GM12878 (cell line): ENCODE results near the gene LYZL2. TPM values are rescaled to one million over a fixed set of nuclear protein-coding genes. Genes with fewer than 3 reads are reported as not detected.

Source experiments
- ATAC-seq: fragments of 200-7000 bp; cut with Tn5 transposase; 3 replicates; pipeline ENCODE4 v1.9.1; 2020; ENCODE audit warnings: mild to moderate bottlenecking, moderate library complexity
- BruUV-seq: library from RNA; stranded (reverse); fragments of 400-500 nt; replicated peaks from 2 replicates; lab custom pipeline; 2021; lab: Mats Ljungman, UMichigan
- CTCF ChIA-PET: fragments of 300-600 bp; sonication (Branson Sonifier 250); formaldehyde crosslinking; extraction: SDS; loops from one replicate; lab custom pipeline; 2021; ENCODE audit warnings: inconsistent platforms; lab: Yijun Ruan, JAX
- POLR2A ChIA-PET: fragments of 350-600 bp; formaldehyde crosslinking; extraction: SDS; loops from one replicate; lab custom pipeline; 2021; ENCODE audit warnings: inconsistent platforms; lab: Charles Lee
- RAD21 ChIA-PET: fragments of 300-600 bp; sonication (Branson Sonifier 250); formaldehyde crosslinking; loops from one replicate; lab custom pipeline; 2023; ENCODE audit warnings: antibody characterized with exemption; ENCODE audit not compliant: unreplicated experiment; lab: Charles Lee
- SMC1A ChIA-PET: fragments of 300-600 bp; sonication (Branson Sonifier 250); formaldehyde crosslinking; loops from one replicate; lab custom pipeline; 2023; ENCODE audit not compliant: unreplicated experiment, uncharacterized antibody; lab: Charles Lee
- DNase-seq: peaks from one replicate; pipeline ENCODE4 v3.0.0-alpha.2; 2011; ENCODE audit warnings: low read depth, low spot score
- FAIRE-seq: peaks from 3 replicates; lab custom pipeline; 2011; peaks lifted over from hg19 to GRCh38; lab: Jason Lieb, UNC
- H2AFZ ChIP-seq: 2 replicates; pipeline ENCODE4 v1.6.0; 2011; ENCODE audit warnings: low read depth, low read length, control low read depth; ENCODE audit not compliant: control insufficient read depth
- H3K27ac ChIP-seq: 2 replicates; pipeline ENCODE4 v1.5.1; 2011; ENCODE audit warnings: control low read depth; ENCODE audit not compliant: control insufficient read depth, insufficient read depth
- H3K27me3 ChIP-seq, 2 experiments: replicated peaks in 1 of 2; 2 replicates each; pipeline versions ENCODE4 v1.6.0 to v1.6.1; 2011; ENCODE audit warnings: low read length in 1 of 2; ENCODE audit not compliant: control insufficient read depth in 2 of 2, insufficient read depth in 2 of 2
- H3K36me3 ChIP-seq, 2 experiments: 2 replicates each; pipeline ENCODE4 v1.5.1; 2011; ENCODE audit warnings: low read length in 1 of 2; ENCODE audit not compliant: control insufficient read depth in 2 of 2, insufficient read depth in 2 of 2
- H3K4me1 ChIP-seq: 2 replicates; pipeline ENCODE4 v1.6.1; 2011; ENCODE audit warnings: mild to moderate bottlenecking, low read length, moderate library complexity, mixed read lengths; ENCODE audit not compliant: control insufficient read depth, insufficient read depth
- H3K4me2 ChIP-seq: 2 replicates; pipeline ENCODE4 v1.6.0; 2011; ENCODE audit warnings: control low read depth; ENCODE audit not compliant: control insufficient read depth, insufficient read depth
- H3K4me3 ChIP-seq: fragments of 200-600 bp; sonication (generic); 2 replicates; pipeline ENCODE4 v1.5.1; 2016
- H3K79me2 ChIP-seq: 2 replicates; pipeline ENCODE4 v1.6.0; 2011; ENCODE audit warnings: low read length; ENCODE audit not compliant: control insufficient read depth, insufficient read depth
- H3K9ac ChIP-seq: 2 replicates; pipeline ENCODE4 v1.8.0; 2011; ENCODE audit warnings: low read length, control low read depth, mixed read lengths; ENCODE audit not compliant: control insufficient read depth, insufficient read depth
- H3K9me3 ChIP-seq: replicated peaks from 3 replicates; pipeline ENCODE4 v1.5.1; 2011; ENCODE audit warnings: mild to moderate bottlenecking, low read length; ENCODE audit not compliant: control insufficient read depth, insufficient read depth
- H4K20me1 ChIP-seq: 2 replicates; pipeline ENCODE4 v1.6.0; 2011; ENCODE audit not compliant: control insufficient read depth, insufficient read depth
- BCL11A ChIP-seq: IDR thresholded peaks from 2 replicates; pipeline ENCODE4 v1.6.1; 2011; ENCODE audit warnings: low read depth, low read length
- CHD1 ChIP-seq: IDR thresholded peaks from 2 replicates; pipeline ENCODE4 v1.6.1; 2012; ENCODE audit warnings: low read depth, low read length, improper control_type of control experiment
- CREB1 ChIP-seq: IDR thresholded peaks from 2 replicates; pipeline ENCODE4 v1.6.1; 2012; ENCODE audit warnings: low read depth, mild to moderate bottlenecking, inconsistent platforms
- EED ChIP-seq: sonication (generic); IDR thresholded peaks from 2 replicates; pipeline ENCODE4 v1.6.1; 2016; ENCODE audit warnings: antibody characterized with exemption, low read depth
- ELK1 ChIP-seq: IDR thresholded peaks from 2 replicates; pipeline ENCODE4 v1.6.1; 2012; ENCODE audit warnings: low read depth, low read length, improper control_type of control experiment
- ESRRA ChIP-seq: IDR thresholded peaks from 2 replicates; pipeline ENCODE4 v1.6.1; 2012; ENCODE audit warnings: mild to moderate bottlenecking, low read length, improper control_type of control experiment
- HCFC1 ChIP-seq: fragments of 150-350 bp; IDR thresholded peaks from 2 replicates; pipeline ENCODE4 v1.6.1; 2014; ENCODE audit warnings: low read length
- IRF5 ChIP-seq: fragments of 450-650 bp; IDR thresholded peaks from 2 replicates; pipeline ENCODE4 v1.6.1; 2017; ENCODE audit warnings: borderline replicate concordance
- JUND ChIP-seq: IDR thresholded peaks from 2 replicates; pipeline ENCODE4 v1.6.1; 2012; ENCODE audit warnings: low read depth, mild to moderate bottlenecking, low read length, improper control_type of control experiment, moderate library complexity
- MEF2B ChIP-seq: fragments of 450-650 bp; IDR thresholded peaks from 2 replicates; pipeline ENCODE4 v1.6.1; 2018; ENCODE audit warnings: mild to moderate bottlenecking, moderate library complexity; ENCODE audit not compliant: partially characterized antibody, poor library complexity, severe bottlenecking
- MTA2 ChIP-seq: fragments of 450-650 bp; IDR thresholded peaks from 2 replicates; pipeline ENCODE4 v1.6.1; 2016; ENCODE audit warnings: low read depth, mild to moderate bottlenecking, moderate library complexity
- MYB ChIP-seq: fragments of 150-350 bp; IDR thresholded peaks from 2 replicates; pipeline ENCODE4 v1.6.1; 2014; ENCODE audit warnings: mild to moderate bottlenecking, low read depth, low read length, borderline replicate concordance
- NFXL1 ChIP-seq: fragments of 450-650 bp; IDR thresholded peaks from 2 replicates; pipeline ENCODE4 v1.6.1; 2017; ENCODE audit warnings: antibody characterized with exemption, mild to moderate bottlenecking, borderline replicate concordance
- PAX8 ChIP-seq: fragments of 450-650 bp; IDR thresholded peaks from 2 replicates; pipeline ENCODE4 v1.6.1; 2017; ENCODE audit warnings: mild to moderate bottlenecking, moderate library complexity
- RB1 ChIP-seq: fragments of 450-650 bp; formaldehyde crosslinking; IDR thresholded peaks from 2 replicates; pipeline ENCODE4 v1.6.1; 2017; ENCODE audit warnings: mild to moderate bottlenecking, borderline replicate concordance
- RFX5 ChIP-seq: IDR thresholded peaks from 2 replicates; pipeline ENCODE4 v1.6.1; 2011; ENCODE audit warnings: low read depth, low read length, improper control_type of control experiment
- SP1 ChIP-seq: IDR thresholded peaks from one replicate; pipeline ENCODE4 v1.6.1; 2011; ENCODE audit warnings: low read depth, low read length
- WGBS: methylation state at CpG from one replicate; pipeline ENCODE4 v1.1.6; 2016; ENCODE audit warnings: low lambda C conversion rate; ENCODE audit not compliant: insufficient replicate concordance, insufficient coverage; ENCODE audit errors: missing lambda C conversion rate; 5-methylcytosine and 5-hydroxymethylcytosine counted together
- in situ Hi-C: fragments of 300-500 bp; cut with MboI; formaldehyde crosslinking; loops from 9 replicates; pipeline ENCODE4 v1.14.3; 2018; ENCODE audit warnings: mixed read lengths
- intact Hi-C: fragments of 100-400 bp; cut with micrococcal nuclease; formaldehyde crosslinking; loops from one replicate; pipeline ENCODE4 v1.14.2; 2022; ENCODE audit not compliant: unreplicated experiment
- polyA plus RNA-seq, 11 experiments: library from polyadenylated mRNA; depleted of rRNA in 4 of 11; unstranded in 6 of 11; stranded (reverse) in 5 of 11; fragments of >200 nt; fragmentation: Nextera tagmentation in 4 of 11; fragmentation: Illumina TruSeq in 1 of 11; extraction: Ambion mirVana in 4 of 11; extraction: Trizol in 1 of 11; gene quantifications; 1 replicate in 1 of 11; 2 replicates in 10 of 11; pipeline versions ENCODE4 v1.2.1 to v1.2.3, GENCODE V29; 2011 to 2016; ENCODE audit warnings: inconsistent platforms in 2 of 11, missing spikeins in 2 of 11, low read depth in 1 of 11
- total RNA-seq, 4 experiments: library from RNA; depleted of rRNA in 3 of 4; stranded (reverse); fragments of >200 nt in 3 of 4; fragmentation: Illumina TruSeq in 1 of 4; extraction: Trizol in 1 of 4; gene quantifications; 2 replicates each; pipeline versions ENCODE4 v1.2.1 to v1.2.3, GENCODE V29; 2013 to 2021
- TF ChIP-seq, protein P1 (sequence below): IDR thresholded peaks from 2 replicates; pipeline ENCODE4 v1.6.1; 2011; ENCODE audit warnings: mild to moderate bottlenecking, low read depth, low read length, moderate library complexity; ENCODE audit not compliant: insufficient replicate concordance

LYZL2 gene
- total and polyA plus RNA-seq, 10 of the 15 experiments (the other 5 are each of a cell fraction or from before 2014, with no cell fraction given), result not detected

GRCh38 chr10:30631188-30631587 lies 1.6 kb upstream of the LYZL2 start:
- Histone ChIP-seq H3K36me3 (no peaks in the 10 kb centered on the region), H3K27me3 (peaks cover 0 to 5% of the 10 kb centered on the region in 2 experiments; a peak in 3 of 4 replicates), H2AFZ (no peak overlapping the region), H3K9ac (no peak overlapping the region), H3K79me2 (no peaks in the 10 kb centered on the region), H3K4me2 (no peak overlapping the region), H3K4me1 (no peaks in the 10 kb centered on the region), H3K9me3 (no peaks in the 10 kb centered on the region), H3K27ac (no peak overlapping the region), H3K4me3 (no peak overlapping the region), H4K20me1 (no peaks in the 10 kb centered on the region)
- DNase-seq (no peak), ATAC-seq (no peak), FAIRE-seq (no peak)
- intact Hi-C loops (no loop called here), in situ Hi-C loops (no loop called here)
- WGBS, result 53% methylated on average over 4 of the region's 4 CpGs
- SMC1A ChIA-PET, result interaction anchor here (1.0 kb wide), 1 partner anchor 8 kb away, joined by 3 read pairs; no protein-coding TSS in a partner anchor
- POLR2A ChIA-PET, result no interaction called here
- TF ChIP-seq RB1, result no peak
- TF ChIP-seq IRF5, result no peak
- no peak for TF ChIP-seq MTA2
- TF ChIP-seq RFX5, result no peak
- TF ChIP-seq SP1, result no peak
- no peak for TF ChIP-seq ELK1
- TF ChIP-seq CHD1, result no peak
- no peak for TF ChIP-seq ESRRA
- no peak for TF ChIP-seq PAX8
- TF ChIP-seq HCFC1, result no peak
- TF ChIP-seq, protein P1, sequence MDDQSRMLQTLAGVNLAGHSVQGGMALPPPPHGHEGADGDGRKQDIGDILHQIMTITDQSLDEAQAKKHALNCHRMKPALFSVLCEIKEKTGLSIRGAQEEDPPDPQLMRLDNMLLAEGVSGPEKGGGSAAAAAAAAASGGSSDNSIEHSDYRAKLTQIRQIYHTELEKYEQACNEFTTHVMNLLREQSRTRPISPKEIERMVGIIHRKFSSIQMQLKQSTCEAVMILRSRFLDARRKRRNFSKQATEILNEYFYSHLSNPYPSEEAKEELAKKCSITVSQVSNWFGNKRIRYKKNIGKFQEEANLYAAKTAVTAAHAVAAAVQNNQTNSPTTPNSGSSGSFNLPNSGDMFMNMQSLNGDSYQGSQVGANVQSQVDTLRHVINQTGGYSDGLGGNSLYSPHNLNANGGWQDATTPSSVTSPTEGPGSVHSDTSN, result no peak
- no peak for TF ChIP-seq EED
- TF ChIP-seq CREB1, result no peak
- TF ChIP-seq MYB, result no peak
- no peak for TF ChIP-seq BCL11A
- no peak for TF ChIP-seq NFXL1
- TF ChIP-seq JUND, result no peak
- TF ChIP-seq MEF2B, result no peak
- CTCF ChIA-PET, result interaction anchor here (2.1 kb wide), 1 partner anchor 8 kb away, joined by 8 read pairs; no protein-coding TSS in a partner anchor
- RAD21 ChIA-PET, result no interaction called here
- no TSS peak for BruUV-seq
